RWPE1 (cell line): ENCODE measurements around the gene MGAT4C.

ENCODE experiments used
- CTCF ChIA-PET: fragments of 350-600 bp; sonication (Branson Sonifier 250); formaldehyde crosslinking; extraction: SDS; loops from one replicate; lab custom pipeline; 2021; lab: Yijun Ruan, JAX
- POLR2A ChIA-PET: fragments of 400-600 bp; formaldehyde crosslinking; extraction: SDS; loops from one replicate; lab custom pipeline; 2020; ENCODE audit warnings: antibody characterized with exemption; ENCODE audit not compliant: low non-redundant PET; lab: Yijun Ruan, JAX
- DNase-seq: peaks from one replicate; pipeline ENCODE4 v3.0.0; 2012; ENCODE audit warnings: low spot score
- H3K27ac ChIP-seq: fragments of 450-650 bp; 2 replicates; pipeline ENCODE4 v1.5.1; 2017
- TF ChIP-seq, protein P1 (sequence below): fragments of 450-650 bp; conservative IDR thresholded peaks from 2 replicates; pipeline ENCODE4 v1.5.1; 2017; ENCODE audit warnings: low read depth, mild to moderate bottlenecking

The MGAT4C gene

DNA sequence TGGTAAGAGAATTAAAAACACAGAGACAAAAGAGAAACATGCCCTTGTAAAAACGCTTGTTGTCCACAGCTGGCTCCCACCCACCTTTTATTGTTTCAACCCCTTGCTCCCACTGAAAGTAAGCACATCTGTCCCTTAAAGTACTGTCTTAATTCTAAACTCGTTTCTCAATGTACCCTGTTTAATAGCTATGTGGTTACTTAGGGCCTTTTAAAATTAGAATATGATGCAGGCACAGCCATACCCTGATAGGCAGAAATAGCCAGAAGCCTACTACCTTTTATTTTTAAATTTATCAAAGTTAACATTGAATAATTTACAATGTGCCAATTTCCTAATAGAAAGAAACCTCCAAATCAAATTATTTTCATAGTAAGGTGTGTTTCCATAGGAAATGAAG, 4.0 kb upstream of the MGAT4C start:
- ChIA-PET CTCF (interaction anchor here (0.6 kb wide), 1 partner anchor 305 kb away, joined by 4 read pairs; no protein-coding TSS in a partner anchor), POLR2A (no interaction called here)
- no peak for DNase-seq
- TF ChIP-seq, protein P1, sequence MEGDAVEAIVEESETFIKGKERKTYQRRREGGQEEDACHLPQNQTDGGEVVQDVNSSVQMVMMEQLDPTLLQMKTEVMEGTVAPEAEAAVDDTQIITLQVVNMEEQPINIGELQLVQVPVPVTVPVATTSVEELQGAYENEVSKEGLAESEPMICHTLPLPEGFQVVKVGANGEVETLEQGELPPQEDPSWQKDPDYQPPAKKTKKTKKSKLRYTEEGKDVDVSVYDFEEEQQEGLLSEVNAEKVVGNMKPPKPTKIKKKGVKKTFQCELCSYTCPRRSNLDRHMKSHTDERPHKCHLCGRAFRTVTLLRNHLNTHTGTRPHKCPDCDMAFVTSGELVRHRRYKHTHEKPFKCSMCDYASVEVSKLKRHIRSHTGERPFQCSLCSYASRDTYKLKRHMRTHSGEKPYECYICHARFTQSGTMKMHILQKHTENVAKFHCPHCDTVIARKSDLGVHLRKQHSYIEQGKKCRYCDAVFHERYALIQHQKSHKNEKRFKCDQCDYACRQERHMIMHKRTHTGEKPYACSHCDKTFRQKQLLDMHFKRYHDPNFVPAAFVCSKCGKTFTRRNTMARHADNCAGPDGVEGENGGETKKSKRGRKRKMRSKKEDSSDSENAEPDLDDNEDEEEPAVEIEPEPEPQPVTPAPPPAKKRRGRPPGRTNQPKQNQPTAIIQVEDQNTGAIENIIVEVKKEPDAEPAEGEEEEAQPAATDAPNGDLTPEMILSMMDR: no peak
- H3K27ac ChIP-seq: no peak overlapping the region

DNA sequence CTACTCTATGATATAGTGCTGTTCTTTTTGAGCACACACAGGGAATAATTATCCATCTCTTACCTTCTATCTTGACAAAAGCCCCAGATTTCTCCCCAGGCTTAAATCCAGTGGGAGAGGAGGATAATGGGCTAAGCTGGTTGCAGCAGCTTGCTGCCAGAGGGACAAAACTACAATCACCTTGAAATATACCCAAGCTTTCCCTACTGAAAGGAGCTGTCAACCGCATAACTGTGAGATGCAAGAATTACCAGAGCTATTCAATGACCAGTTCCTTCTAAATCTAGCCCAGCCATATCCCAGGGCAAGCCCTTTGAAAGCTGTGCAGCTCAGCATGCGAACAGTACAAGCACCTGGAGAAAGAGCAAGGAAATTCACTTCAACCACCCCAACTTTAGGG, 943 bp upstream of the MGAT4C start:
- TF ChIP-seq, protein P1: no peak
- POLR2A ChIA-PET: no interaction called here
- no peak for DNase-seq
- CTCF ChIA-PET: no interaction called here
- no peak overlapping the region for H3K27ac ChIP-seq

DNA sequence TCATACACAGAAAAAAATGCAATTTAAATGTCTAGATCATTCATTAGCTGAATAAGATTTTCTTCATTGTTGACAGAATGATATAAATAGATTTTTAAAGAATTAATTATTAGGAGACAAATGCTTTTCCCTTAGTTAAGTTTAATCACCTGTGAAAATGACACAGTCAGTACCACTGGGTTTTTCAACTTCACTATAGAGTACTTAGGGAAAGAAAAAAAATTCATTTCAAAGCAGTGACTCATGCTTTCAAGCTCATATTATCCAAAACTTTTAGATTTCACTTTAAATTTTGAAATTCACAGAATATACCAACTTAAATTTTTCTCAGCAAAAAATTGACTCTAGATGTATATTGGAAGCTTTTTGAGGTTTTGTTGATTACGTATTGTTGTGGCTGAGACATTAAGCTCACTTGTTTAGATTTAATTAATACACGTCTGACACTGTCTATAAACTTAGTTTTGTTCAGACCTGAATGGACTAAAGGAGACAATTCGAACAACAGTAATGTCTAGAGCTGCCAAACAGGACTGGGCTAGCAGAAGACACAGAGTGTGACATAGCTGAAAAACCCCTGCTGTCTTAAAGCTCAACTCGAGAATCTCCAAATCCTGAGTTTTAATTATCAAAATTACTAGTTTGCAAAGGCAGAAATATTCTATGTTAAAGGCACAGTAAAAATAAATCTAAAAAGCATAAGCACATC, 1.6 kb downstream of the MGAT4C start:
- H3K27ac ChIP-seq: no peak overlapping the region
- TF ChIP-seq, protein P1: no peak
- POLR2A ChIA-PET: no interaction called here
- CTCF ChIA-PET: interaction anchor here (0.6 kb wide), 1 partner anchor 1094 kb away, joined by 3 read pairs; no protein-coding TSS in a partner anchor
- DNase-seq: no peak

DNA sequence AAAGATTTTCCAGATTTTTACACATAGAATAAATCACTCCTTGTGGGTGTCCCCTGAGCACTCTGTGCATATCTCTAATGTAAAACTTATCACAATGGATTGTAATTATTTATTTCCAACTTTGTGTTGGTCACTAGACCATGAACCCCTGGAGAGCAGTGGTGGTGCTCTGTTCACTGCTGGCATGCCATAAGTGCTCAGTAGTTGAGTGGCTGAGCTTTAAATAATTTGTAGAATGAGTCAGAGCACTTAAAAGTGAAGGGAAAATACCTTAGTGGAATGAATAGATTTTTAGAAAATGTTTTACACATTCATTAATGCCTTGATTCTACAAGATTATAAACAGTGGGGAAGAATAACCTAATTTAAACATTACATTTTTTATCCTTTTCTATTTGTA, 6.3 kb downstream of the MGAT4C start:
- TF ChIP-seq, protein P1: no peak
- no peak for DNase-seq
- ChIA-PET CTCF (no interaction called here), POLR2A (no interaction called here)
- no peak overlapping the region for H3K27ac ChIP-seq

DNA sequence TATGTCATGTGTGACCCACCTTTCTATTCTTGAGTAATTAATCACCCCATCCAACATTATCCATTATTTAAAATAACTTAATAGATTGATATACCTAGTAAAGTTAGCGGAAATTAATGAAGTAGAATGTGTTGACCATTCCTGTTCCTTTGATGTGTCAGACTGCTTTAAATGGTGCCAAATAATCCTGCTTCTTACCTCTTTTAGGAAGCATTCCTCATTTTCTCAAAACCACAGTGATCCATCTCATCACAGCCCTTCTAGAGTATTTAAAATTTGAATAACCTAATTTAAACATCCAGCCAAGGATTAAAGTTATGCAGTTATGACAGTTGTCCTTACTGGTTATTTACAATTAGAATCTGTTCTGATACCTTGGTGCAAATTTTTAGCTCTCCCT, 6.9 kb downstream of the MGAT4C start:
- TF ChIP-seq, protein P1: no peak
- ChIA-PET CTCF (no interaction called here), POLR2A (no interaction called here)
- no peak overlapping the region for H3K27ac ChIP-seq
- no peak for DNase-seq

DNA sequence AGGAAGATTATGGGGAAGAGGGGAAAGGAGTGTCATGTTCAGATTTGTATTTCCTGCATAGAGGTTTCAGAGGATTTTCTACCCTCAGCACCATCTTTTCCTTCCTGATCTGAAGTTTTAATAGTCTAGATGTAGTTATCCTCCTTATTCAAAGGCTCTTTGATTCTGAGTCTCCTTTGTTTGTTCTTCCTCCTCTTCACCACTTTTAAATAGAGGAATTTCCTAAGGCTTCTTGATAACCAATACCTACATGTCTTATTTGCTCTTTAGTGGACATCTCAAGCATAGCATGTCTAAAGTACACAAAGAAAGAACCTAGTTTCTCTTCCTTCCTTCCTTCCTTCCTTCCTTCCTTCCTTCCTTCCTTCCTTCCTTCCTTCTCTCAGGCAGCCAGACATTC, 8.3 kb downstream of the MGAT4C start:
- no peak overlapping the region for H3K27ac ChIP-seq
- CTCF ChIA-PET: no interaction called here
- TF ChIP-seq, protein P1: no peak
- DNase-seq: no peak
- POLR2A ChIA-PET: no interaction called here
